ENCODE measurements around the gene MAIP1.

MAIP1 gene

GRCh38 chr2:199950396-199950795, 5.0 kb upstream of the MAIP1 start:
- DNase-seq, result no peak

- DNase-seq, result no peak
Observed at GRCh38 chr2:199951023-199951422, 4.4 kb upstream of the MAIP1 start.

- DNase-seq, result no peak
Observed at GRCh38 chr2:199955007-199955338, 409 bp upstream of the MAIP1 start.

- DNase-seq, result no peak
Observed at GRCh38 chr2:199956062-199956380, 639 bp downstream of the MAIP1 start.

GRCh38 chr2:199958014-199958413, 2.6 kb downstream of the MAIP1 start:
- no peak for DNase-seq

GRCh38 chr2:199962203-199962602, 6.8 kb downstream of the MAIP1 start:
- no peak for DNase-seq

- DNase-seq, result no peak
Observed at GRCh38 chr2:199966405-199966804, 11.0 kb downstream of the MAIP1 start.

- DNase-seq, result no peak
Observed at GRCh38 chr2:199966976-199967375, 11.6 kb downstream of the MAIP1 start.

- DNase-seq, result no peak
Observed at GRCh38 chr2:199968126-199968525, 12.7 kb downstream of the MAIP1 start.

GRCh38 chr2:199972088-199972626, 16.8 kb downstream of the MAIP1 start:
- DNase-seq, result no peak

- DNase-seq, result no peak
Observed at GRCh38 chr2:199973703-199974102, 18.3 kb downstream of the MAIP1 start.

GRCh38 chr2:199975273-199975895, 20.0 kb downstream of the MAIP1 start:
- DNase-seq, result no peak

- DNase-seq, result no peak
Observed at GRCh38 chr2:199977984-199978415, 22.6 kb downstream of the MAIP1 start.

- DNase-seq, result no peak
Observed at GRCh38 chr2:199979398-199979797, 24.0 kb downstream of the MAIP1 start.

- DNase-seq, result peak; percentile 58 to 81 (median 71)
Observed at GRCh38 chr2:199979832-199980628, 24.6 kb downstream of the MAIP1 start.

- DNase-seq, result no peak
Observed at GRCh38 chr2:199982126-199982843, 26.9 kb downstream of the MAIP1 start.

GRCh38 chr2:199983534-199983933, 28.2 kb downstream of the MAIP1 start:
- DNase-seq, result no peak

GRCh38 chr2:199984159-199984558, 28.8 kb downstream of the MAIP1 start:
- no peak for DNase-seq

GRCh38 chr2:199984755-199985154, 29.4 kb downstream of the MAIP1 start:
- DNase-seq, result no peak

- DNase-seq, result peak; percentile 2 to 8 (median 4)
Observed at GRCh38 chr2:199985625-199986207, 30.3 kb downstream of the MAIP1 start.

- DNase-seq, result no peak
Observed at GRCh38 chr2:199987586-199987985, 32.2 kb downstream of the MAIP1 start.

- no peak for DNase-seq
Observed at GRCh38 chr2:199988151-199988550, 32.8 kb downstream of the MAIP1 start.

GRCh38 chr2:199989822-199990221, 34.4 kb downstream of the MAIP1 start:
- no peak for DNase-seq
